Activated CD8-positive, alpha-beta memory T cell treated with anti-CD3 and anti-CD28 coated beads for 24 hours (primary cell): ENCODE measurements around the gene PFKL.
A peak's percentile ranks its signal among the peaks of the same experiment; 100 is the strongest.

Source experiments
- DNase-seq: peaks from one replicate; pipeline ENCODE4 v3.0.0-alpha.2; 2020

Gene PFKL

GRCh38 chr21:44366586-44367211 lies 66.8 kb downstream of the PFKL start:
- DNase-seq = no peak

- no peak for DNase-seq
These were observed 69.0 kb downstream of the PFKL start for GRCh38 chr21:44368711-44369446.

GRCh38 chr21:44370027-44370735 lies 70.3 kb downstream of the PFKL start:
- DNase-seq = peak; percentile 46

- peak; percentile 38 for DNase-seq
These were observed 71.0 kb downstream of the PFKL start for GRCh38 chr21:44370786-44371410.

GRCh38 chr21:44371596-44371995 lies 71.7 kb downstream of the PFKL start:
- peak; percentile 35 for DNase-seq

GRCh38 chr21:44372616-44373015 lies 72.8 kb downstream of the PFKL start:
- DNase-seq = peak; percentile 24

GRCh38 chr21:44374601-44375280 lies 74.9 kb downstream of the PFKL start:
- no peak for DNase-seq

GRCh38 chr21:44375281-44375651 lies 75.4 kb downstream of the PFKL start:
- DNase-seq = no peak

- no peak for DNase-seq
These were observed 75.9 kb downstream of the PFKL start for GRCh38 chr21:44375761-44376241.

- no peak for DNase-seq
These were observed 76.8 kb downstream of the PFKL start for GRCh38 chr21:44376606-44377005.
